MG63 (cell line): ENCODE results near the gene CACNA1C. TPM values are rescaled to one million over a fixed set of nuclear protein-coding genes. Genes with fewer than 3 reads are reported as not detected.

ENCODE experiments used
- DNase-seq: peaks from one replicate; pipeline ENCODE4 v3.0.0-alpha.2; 2020
- H3K27me3 ChIP-seq: fragments of 250-450 bp; sonication (Bioruptor Pico); 2 replicates; pipeline ENCODE4 v1.5.1; 2020; ENCODE audit warnings: mild to moderate bottlenecking, moderate library complexity
- H3K36me3 ChIP-seq: fragments of 250-450 bp; sonication (Bioruptor Pico); 2 replicates; pipeline ENCODE4 v1.5.1; 2020; ENCODE audit warnings: mild to moderate bottlenecking, moderate library complexity
- H3K4me3 ChIP-seq: fragments of 250-450 bp; sonication (Bioruptor Pico); 2 replicates; pipeline ENCODE4 v1.5.1; 2020; ENCODE audit warnings: mild to moderate bottlenecking, moderate library complexity
- H3K9me3 ChIP-seq: fragments of 250-450 bp; sonication (Bioruptor Pico); 2 replicates; pipeline ENCODE4 v1.5.1; 2020; ENCODE audit warnings: mild to moderate bottlenecking, moderate library complexity
- total RNA-seq: library from RNA; depleted of rRNA; stranded (reverse); fragments of >200 nt; shearing (Covaris generic); gene quantifications from 2 replicates; pipeline ENCODE4 v1.2.3, GENCODE V29; 2014; ENCODE audit warnings: low replicate concordance

The CACNA1C gene
- total RNA-seq, 1 experiment from 2014 or later, result 1.4 TPM

GRCh38 chr12:2642176-2642892, 589.5 kb downstream of the CACNA1C start:
- DNase-seq, result no peak
- H3K27me3 ChIP-seq, result no peaks in the 10 kb centered on the region
- H3K4me3 ChIP-seq, result no peak overlapping the region
- H3K36me3 ChIP-seq, result no peaks in the 10 kb centered on the region
- H3K9me3 ChIP-seq, result no peaks in the 10 kb centered on the region

DNA sequence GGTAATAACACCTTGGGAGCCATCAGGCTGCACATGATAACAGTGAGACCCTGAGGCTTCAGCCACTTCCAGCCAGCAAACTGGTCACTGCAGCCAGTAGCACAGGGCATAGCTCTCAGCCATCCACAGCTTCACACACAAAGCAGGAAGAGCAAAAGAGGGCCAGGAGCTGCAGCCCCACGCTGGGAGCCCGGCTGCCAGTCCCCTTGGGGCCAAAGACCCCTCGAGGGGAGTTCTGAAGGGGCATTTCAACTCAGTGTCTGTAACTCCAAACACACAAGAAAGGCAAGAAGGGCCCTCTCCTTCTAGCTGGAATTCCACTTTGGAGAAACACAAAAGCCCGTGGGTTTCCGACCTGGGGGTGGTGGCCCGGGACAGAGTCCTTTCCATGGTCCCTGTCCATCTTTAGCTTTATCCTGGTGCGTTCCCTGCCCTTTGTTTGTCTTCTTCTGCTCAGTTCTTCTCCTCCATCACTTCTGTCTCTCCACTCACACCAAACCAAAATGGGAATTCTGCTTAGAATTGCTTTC, 590.2 kb downstream of the CACNA1C start:
- no peak for DNase-seq
- Histone ChIP-seq H3K4me3 (no peak overlapping the region), H3K9me3 (no peaks in the 10 kb centered on the region), H3K36me3 (no peaks in the 10 kb centered on the region), H3K27me3 (no peaks in the 10 kb centered on the region)

GRCh38 chr12:2643576-2644135, 590.9 kb downstream of the CACNA1C start:
- no peaks in the 10 kb centered on the region for H3K27me3 ChIP-seq
- DNase-seq, result no peak
- no peaks in the 10 kb centered on the region for H3K36me3 ChIP-seq
- H3K9me3 ChIP-seq, result no peaks in the 10 kb centered on the region
- H3K4me3 ChIP-seq, result no peak overlapping the region

GRCh38 chr12:2644683-2645405, 592.1 kb downstream of the CACNA1C start:
- no peaks in the 10 kb centered on the region for H3K36me3 ChIP-seq
- no peak for DNase-seq
- no peak overlapping the region for H3K4me3 ChIP-seq
- H3K9me3 ChIP-seq, result no peaks in the 10 kb centered on the region
- H3K27me3 ChIP-seq, result no peaks in the 10 kb centered on the region

- Histone ChIP-seq H3K9me3 (no peaks in the 10 kb centered on the region), H3K27me3 (no peaks in the 10 kb centered on the region), H3K4me3 (no peak overlapping the region), H3K36me3 (no peaks in the 10 kb centered on the region)
- DNase-seq, result no peak
These were observed 592.7 kb downstream of the CACNA1C start for GRCh38 chr12:2645460-2645859.

DNA sequence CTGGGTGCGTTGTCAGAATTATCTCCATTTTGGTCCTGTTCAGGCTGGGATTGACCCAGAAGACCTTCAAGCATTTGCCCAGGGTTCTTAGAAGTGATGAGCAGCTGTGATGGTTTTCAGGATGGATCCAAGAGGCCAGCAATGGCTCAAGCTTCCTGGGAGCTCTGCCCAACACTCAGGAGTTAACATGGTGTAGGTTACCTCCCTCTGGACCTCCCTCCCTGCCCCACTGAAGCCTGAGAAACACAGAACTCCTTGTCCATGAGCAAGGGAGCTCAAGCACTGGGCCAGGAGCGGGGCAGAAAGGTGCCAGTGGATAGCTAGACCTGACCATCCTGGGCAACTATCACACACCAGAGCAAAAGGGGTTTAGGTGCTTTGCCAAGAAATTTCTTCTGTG, 593.6 kb downstream of the CACNA1C start:
- no peaks in the 10 kb centered on the region for H3K27me3 ChIP-seq
- H3K36me3 ChIP-seq, result no peaks in the 10 kb centered on the region
- H3K4me3 ChIP-seq, result no peak overlapping the region
- H3K9me3 ChIP-seq, result no peaks in the 10 kb centered on the region
- no peak for DNase-seq

DNA sequence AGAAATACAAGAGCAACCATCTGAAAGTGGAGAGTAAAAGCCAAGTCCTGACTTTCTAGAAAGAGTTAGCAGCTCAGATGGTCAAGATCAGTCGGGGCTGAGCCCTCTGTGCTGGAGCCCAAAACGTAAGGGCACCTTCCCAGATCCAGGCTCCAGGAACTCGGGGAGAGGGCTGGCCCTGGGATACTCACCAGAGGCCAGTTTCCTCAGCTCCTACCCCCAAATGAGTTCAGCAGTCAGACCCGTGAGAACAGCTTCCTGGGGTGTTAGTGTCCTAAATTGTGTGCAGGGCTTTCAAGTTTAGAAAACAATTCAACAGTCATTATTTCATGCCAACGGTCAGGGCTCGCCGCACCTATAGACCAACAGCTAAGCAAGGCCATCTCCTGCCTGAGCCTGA, 594.4 kb downstream of the CACNA1C start:
- Histone ChIP-seq H3K9me3 (no peaks in the 10 kb centered on the region), H3K4me3 (no peak overlapping the region), H3K27me3 (no peaks in the 10 kb centered on the region), H3K36me3 (no peaks in the 10 kb centered on the region)
- no peak for DNase-seq

DNA sequence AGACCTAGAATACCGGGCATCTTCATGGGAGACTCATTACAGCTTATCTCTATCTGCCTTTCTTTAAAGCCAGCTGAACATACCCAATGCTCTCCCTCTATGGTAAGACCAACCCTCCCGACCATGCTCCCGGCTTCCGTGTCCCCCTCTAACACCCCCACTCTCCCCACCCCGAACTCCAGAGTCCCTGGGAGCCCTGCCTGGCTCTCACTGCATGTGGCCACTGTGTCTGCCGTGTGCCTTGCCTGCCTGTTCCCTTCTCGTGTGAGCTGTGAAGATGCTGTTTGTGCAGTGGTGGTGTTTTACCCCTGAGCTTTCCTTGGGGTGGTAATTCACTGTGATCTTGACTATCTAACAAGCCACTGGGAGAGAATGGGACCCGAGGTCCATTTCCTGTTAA, 595.6 kb downstream of the CACNA1C start:
- Histone ChIP-seq H3K4me3 (no peak overlapping the region), H3K9me3 (no peaks in the 10 kb centered on the region), H3K27me3 (no peaks in the 10 kb centered on the region), H3K36me3 (no peaks in the 10 kb centered on the region)
- no peak for DNase-seq

DNA sequence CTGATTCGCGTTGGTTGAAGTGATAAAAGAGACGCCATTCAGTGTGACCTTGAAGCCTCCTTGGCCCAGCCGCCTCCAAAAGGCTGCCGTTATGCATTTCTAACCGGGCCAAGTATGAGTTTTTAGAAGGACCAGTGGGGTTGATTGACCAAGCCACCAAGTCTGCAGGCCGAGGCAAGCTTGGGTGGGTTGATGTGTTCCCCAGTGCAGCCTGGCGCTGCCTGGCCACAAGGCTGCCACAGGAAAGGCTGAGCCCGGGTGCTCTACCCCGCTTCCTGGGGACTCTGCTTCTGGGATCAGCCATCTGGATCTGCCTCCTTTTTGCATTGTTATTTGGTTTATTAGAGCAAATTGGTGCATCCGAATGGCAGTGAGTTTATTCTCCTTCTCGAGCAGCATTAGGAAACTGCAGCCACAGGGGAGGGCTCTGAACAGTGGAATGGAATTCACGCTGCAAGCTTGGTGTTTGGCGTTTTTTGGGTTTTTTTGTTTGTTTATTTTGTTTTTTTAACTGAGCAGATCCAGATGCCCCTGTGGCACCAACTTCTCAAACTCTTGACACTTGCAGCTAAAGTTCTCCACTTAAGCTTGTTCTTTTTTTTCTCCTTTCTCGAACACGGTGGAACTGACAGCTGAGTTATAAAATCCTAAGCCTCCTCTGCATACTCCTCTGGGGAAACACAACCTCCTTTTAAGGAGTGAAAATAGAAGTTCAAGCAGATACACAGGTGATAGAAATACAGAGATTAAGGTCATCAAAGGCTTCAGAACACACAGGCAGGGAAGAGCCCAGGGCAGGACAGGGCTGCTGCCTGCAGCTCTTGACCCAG, 596.6 kb downstream of the CACNA1C start:
- DNase-seq, result no peak

DNA sequence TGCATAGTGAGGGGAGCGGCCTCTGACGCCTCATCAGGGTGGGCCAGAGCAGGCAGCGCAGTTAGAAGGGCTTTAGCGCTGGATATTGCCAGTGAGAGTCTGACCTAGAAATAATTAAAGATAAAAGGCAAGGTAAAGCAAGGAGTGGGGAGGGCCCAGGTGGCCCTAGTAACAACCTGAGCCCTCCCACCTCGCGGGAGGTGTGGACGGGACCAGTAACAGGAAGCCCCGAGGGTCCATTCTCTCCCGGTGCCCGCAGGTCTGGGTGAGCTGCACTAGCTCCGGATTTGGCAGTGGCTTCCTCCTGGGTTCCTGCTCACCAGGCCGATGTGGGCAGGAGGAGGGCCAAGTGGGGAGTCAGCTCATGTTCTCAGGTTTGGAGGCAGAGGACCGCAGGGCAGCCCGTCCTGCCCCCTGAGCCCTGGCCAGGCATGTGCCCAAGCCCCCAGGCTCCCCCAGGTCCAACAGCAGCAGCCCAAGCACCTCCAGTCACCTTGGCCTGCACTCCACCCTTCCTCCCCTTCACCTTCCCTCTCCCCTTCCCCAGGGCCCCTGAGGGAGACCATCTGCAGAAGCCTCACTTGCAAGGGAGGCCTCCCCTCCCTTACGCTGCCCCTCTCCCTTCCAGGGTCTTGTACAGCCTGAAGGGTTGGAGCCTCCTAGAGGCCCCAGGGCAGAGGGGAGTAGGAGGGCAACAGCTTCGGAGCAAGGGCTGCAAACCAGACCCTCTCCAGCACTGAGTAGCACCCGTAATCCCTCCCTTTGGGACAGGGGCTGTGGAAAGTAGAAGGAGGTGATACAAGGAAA, 597.7 kb downstream of the CACNA1C start:
- H3K4me3 ChIP-seq, result no peak overlapping the region
- no peaks in the 10 kb centered on the region for H3K9me3 ChIP-seq

More for the DNA sequence above, 596.6 kb downstream of the CACNA1C start:
- Histone ChIP-seq H3K4me3 (no peak overlapping the region), H3K27me3 (no peaks in the 10 kb centered on the region), H3K9me3 (no peaks in the 10 kb centered on the region), H3K36me3 (no peaks in the 10 kb centered on the region)

GRCh38 chr12:2651068-2651965, 598.5 kb downstream of the CACNA1C start:
- Histone ChIP-seq H3K27me3 (no peaks in the 10 kb centered on the region), H3K4me3 (no peak overlapping the region)
- DNase-seq, result no peak

More for the DNA sequence above, 597.7 kb downstream of the CACNA1C start:
- Histone ChIP-seq H3K36me3 (no peaks in the 10 kb centered on the region), H3K27me3 (no peaks in the 10 kb centered on the region)
- no peak for DNase-seq

DNA sequence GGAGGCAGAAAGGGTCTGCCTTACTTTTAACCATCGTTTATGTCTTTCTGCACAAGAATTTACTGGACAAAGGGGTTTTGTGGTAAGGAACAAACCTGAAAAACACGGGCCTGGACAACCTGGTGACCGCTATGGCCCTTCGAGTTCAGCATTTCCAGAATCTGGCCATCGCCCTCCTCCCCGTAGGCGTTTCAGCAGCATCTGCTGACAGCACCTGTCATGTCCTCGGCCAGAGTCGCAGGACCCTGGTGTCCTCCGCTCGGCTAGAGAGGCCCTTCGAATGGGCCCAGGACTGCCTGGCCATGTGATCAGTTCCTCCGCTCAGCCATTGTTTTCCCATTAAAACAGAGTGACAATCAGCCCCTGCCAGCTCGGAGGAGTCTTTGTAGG, 599.2 kb downstream of the CACNA1C start:
- no peaks in the 10 kb centered on the region for H3K9me3 ChIP-seq
- no peaks in the 10 kb centered on the region for H3K27me3 ChIP-seq
- no peak for DNase-seq
- H3K4me3 ChIP-seq, result no peak overlapping the region
- H3K36me3 ChIP-seq, result no peaks in the 10 kb centered on the region

More at GRCh38 chr12:2651068-2651965, 598.5 kb downstream of the CACNA1C start:
- no peaks in the 10 kb centered on the region for H3K9me3 ChIP-seq
- no peaks in the 10 kb centered on the region for H3K36me3 ChIP-seq

DNA sequence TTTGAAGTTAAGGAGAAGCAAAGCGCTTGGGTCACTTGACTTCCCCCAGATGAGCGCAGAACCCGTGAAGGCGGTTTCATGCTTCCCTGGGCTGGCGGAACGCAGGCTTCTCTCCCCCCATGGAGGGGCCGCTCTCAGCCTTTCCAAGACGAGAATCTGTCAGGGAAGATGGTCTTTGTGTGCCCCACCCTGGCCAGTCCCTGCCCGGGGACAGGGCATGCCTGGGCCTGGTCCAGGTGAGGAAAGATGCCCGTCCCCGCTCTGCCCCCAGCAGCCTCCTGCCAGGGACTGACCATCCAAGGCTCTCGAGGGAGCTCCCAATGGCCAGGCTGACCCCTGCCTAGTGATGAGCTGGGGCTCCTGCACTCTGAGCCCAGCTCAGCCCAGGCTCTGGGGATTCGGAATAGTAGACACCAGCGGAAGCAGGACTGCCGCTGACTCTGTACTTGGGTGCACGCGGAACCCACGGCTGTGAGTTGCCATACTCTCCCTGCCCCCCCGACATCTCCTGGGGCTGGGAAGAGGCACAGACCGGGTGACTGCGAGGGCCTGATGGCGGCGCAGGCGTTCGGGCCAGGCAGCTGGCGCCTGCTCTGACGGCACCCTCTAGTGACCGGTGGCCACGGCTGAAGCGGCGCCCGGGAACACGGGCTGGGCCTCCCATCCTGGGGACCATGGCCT, 599.8 kb downstream of the CACNA1C start:
- H3K4me3 ChIP-seq, result no peak overlapping the region
- no peaks in the 10 kb centered on the region for H3K27me3 ChIP-seq
- no peaks in the 10 kb centered on the region for H3K9me3 ChIP-seq
- no peak for DNase-seq
- H3K36me3 ChIP-seq, result no peaks in the 10 kb centered on the region

DNA sequence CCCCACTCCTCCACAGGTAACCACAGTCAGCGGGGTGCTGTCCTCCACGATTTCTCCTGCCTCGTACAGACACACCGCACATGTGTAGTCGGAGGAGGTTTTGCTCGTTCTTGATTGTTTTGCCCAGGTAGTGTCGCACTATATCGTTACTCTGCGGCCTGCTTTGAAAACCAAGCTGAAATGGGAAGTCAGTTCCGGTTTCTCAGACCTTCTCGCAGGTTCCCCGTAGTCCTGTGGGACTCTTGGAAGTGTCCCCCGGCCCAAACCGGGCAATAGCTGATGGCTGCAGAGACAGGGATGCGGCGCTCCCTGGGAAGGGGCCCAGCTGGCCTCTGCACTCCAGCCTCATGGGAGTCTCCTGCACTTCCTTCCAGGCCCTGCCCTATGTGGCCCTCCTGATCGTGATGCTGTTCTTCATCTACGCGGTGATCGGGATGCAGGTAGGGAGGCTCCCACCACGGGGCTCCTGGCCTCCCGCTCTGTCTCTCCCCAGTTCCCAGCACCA, 600.7 kb downstream of the CACNA1C start:
- DNase-seq, result no peak
- Histone ChIP-seq H3K4me3 (no peak overlapping the region), H3K36me3 (peaks cover 3% of the 10 kb centered on the region; the same call in 1 of the 2 replicates), H3K27me3 (no peaks in the 10 kb centered on the region), H3K9me3 (no peaks in the 10 kb centered on the region)
